Neural cell (in vitro differentiated cells): Measurements from ENCODE around the gene SPATA3. TPM values are rescaled to one million over a fixed set of nuclear protein-coding genes. Genes with fewer than 3 reads are reported as not detected.

Experiments
- H2AFZ ChIP-seq: fragments of 200-600, 300-800 bp; sonication (generic), shearing (Covaris generic); 2 replicates; pipeline ENCODE4 v1.6.0; 2014; ENCODE audit warnings: low read depth, mild to moderate bottlenecking, antibody characterized with exemption, low read length, moderate library complexity
- H3F3A ChIP-seq: fragments of 200-600 bp; shearing (Covaris generic); 2 replicates; pipeline ENCODE4 v1.6.1; 2016; ENCODE audit warnings: mild to moderate bottlenecking, moderate library complexity, mixed read lengths, antibody characterized with exemption, low read length; ENCODE audit not compliant: insufficient read depth, poor library complexity, severe bottlenecking
- H3K27ac ChIP-seq: fragments of 200-600, 300-800 bp; sonication (generic), shearing (Covaris generic); 2 replicates; pipeline ENCODE4 v1.5.1; 2014; ENCODE audit warnings: mild to moderate bottlenecking, low read length, moderate library complexity
- H3K27me3 ChIP-seq: fragments of 300-800, 200-600 bp; sonication (generic), shearing (Covaris generic); 2 replicates; pipeline ENCODE4 v1.6.0; 2014; ENCODE audit warnings: mild to moderate bottlenecking, low read depth, low read length, moderate library complexity; ENCODE audit not compliant: insufficient read depth
- H3K36me3 ChIP-seq: fragments of 300-800, 200-600 bp; sonication (generic), shearing (Covaris generic); 2 replicates; pipeline ENCODE4 v1.5.1; 2014; ENCODE audit warnings: mild to moderate bottlenecking, antibody characterized with exemption, low read length, moderate library complexity; ENCODE audit not compliant: insufficient read depth
- H3K4me2 ChIP-seq: fragments of 300-800, 200-600 bp; sonication (generic), shearing (Covaris generic); 2 replicates; pipeline ENCODE4 v1.6.0; 2014; ENCODE audit warnings: mild to moderate bottlenecking, low read length
- H3K4me3 ChIP-seq: fragments of 300-800, 200-600 bp; sonication (generic), shearing (Covaris generic); 2 replicates; pipeline ENCODE4 v1.5.1; 2014; ENCODE audit warnings: mild to moderate bottlenecking, low read length, moderate library complexity
- H3K79me2 ChIP-seq: fragments of 200-600 bp; shearing (Covaris generic); replicated peaks from 2 replicates; pipeline ENCODE4 v1.6.0; 2014; ENCODE audit warnings: mild to moderate bottlenecking, low read length, moderate library complexity; ENCODE audit not compliant: insufficient read depth
- H3K9ac ChIP-seq: fragments of 300-800, 200-600 bp; sonication (generic), shearing (Covaris generic); 2 replicates; pipeline ENCODE4 v1.6.1; 2016; ENCODE audit warnings: mild to moderate bottlenecking, low read length, mixed read lengths
- H3K9me2 ChIP-seq: fragments of 200-600 bp; shearing (Covaris generic); 2 replicates; pipeline ENCODE4 v1.6.1; 2016; ENCODE audit warnings: mild to moderate bottlenecking, low read length, mixed read lengths; ENCODE audit not compliant: insufficient read depth
- H3K9me3 ChIP-seq: fragments of 200-600, 300-800 bp; sonication (generic), shearing (Covaris generic); 2 replicates; pipeline ENCODE4 v1.6.1; 2016; ENCODE audit warnings: mild to moderate bottlenecking, mixed run types, low read length, moderate library complexity, mixed read lengths
- H4K20me1 ChIP-seq: fragments of 200-600 bp; shearing (Covaris generic); 2 replicates; pipeline ENCODE4 v1.6.1; 2016; ENCODE audit warnings: mild to moderate bottlenecking, mixed run types; ENCODE audit not compliant: insufficient read depth
- CTCF ChIP-seq: fragments of 450-650 bp; IDR thresholded peaks from 2 replicates; pipeline ENCODE4 v1.5.1; 2014; ENCODE audit warnings: antibody characterized with exemption, mild to moderate bottlenecking, moderate library complexity; ENCODE audit not compliant: poor library complexity, severe bottlenecking
- EP300 ChIP-seq: fragments of 450-650 bp; conservative IDR thresholded peaks from 2 replicates; pipeline ENCODE4 v1.6.1; 2014; ENCODE audit warnings: antibody characterized with exemption, mild to moderate bottlenecking, moderate library complexity; ENCODE audit not compliant: poor library complexity, severe bottlenecking
- EZH2 ChIP-seq: fragments of 200-600, 300-800 bp; shearing (Covaris generic), sonication (generic); IDR thresholded peaks from 2 replicates; pipeline ENCODE4 v1.6.1; 2014; ENCODE audit warnings: antibody characterized with exemption, low read length, borderline replicate concordance, mild to moderate bottlenecking; ENCODE audit not compliant: insufficient read depth, poor library complexity, severe bottlenecking
- MXI1 ChIP-seq: fragments of 450-650 bp; conservative IDR thresholded peaks from 2 replicates; pipeline ENCODE4 v1.6.1; 2014; ENCODE audit warnings: antibody characterized with exemption, mild to moderate bottlenecking; ENCODE audit not compliant: poor library complexity, severe bottlenecking
- POLR2AphosphoS5 ChIP-seq: IDR thresholded peaks from 2 replicates; pipeline ENCODE4 v1.6.1; 2012
- RAD21 ChIP-seq: fragments of 450-650 bp; conservative IDR thresholded peaks from 2 replicates; pipeline ENCODE4 v1.6.1; 2014; ENCODE audit warnings: antibody characterized with exemption, mild to moderate bottlenecking, moderate library complexity
- REST ChIP-seq: IDR thresholded peaks from 2 replicates; pipeline ENCODE4 v1.6.1; 2012; ENCODE audit warnings: borderline replicate concordance
- SMC3 ChIP-seq: fragments of 450-650 bp; conservative IDR thresholded peaks from 2 replicates; pipeline ENCODE4 v1.6.1; 2014; ENCODE audit warnings: antibody characterized with exemption, mild to moderate bottlenecking, moderate library complexity; ENCODE audit not compliant: poor library complexity
- TAF1 ChIP-seq: IDR thresholded peaks from 2 replicates; pipeline ENCODE4 v1.6.1; 2012; ENCODE audit warnings: low read depth
- polyA plus RNA-seq: library from polyadenylated mRNA; depleted of rRNA; stranded (reverse); fragments of >200 nt; gene quantifications from 2 replicates; pipeline ENCODE4 v1.2.3, GENCODE V29; 2014

SPATA3 gene
- polyA plus RNA-seq, 1 donor from 2014 or later: not detected

DNA sequence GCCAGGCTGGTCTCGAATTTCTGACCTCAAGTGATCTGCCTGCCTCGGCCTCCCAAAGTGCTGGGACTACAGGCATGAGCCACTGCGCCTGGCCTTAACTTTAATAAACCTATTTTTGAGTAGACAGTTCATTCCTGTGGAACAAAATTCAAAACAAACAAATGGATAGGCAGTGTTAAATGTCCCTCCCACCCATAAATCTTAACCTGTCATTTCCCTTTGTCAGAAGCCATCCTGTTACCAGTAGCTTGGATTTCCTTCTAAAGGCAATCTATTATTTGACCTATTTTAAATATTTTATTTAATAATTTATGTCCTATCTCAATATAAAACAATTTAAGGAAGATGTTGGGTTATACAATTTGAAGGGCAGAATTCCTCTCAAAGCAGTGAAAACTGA lies 34.8 kb downstream of the SPATA3 start:
- peaks cover 3% of the 10 kb centered on the region for H3K27me3 ChIP-seq
- H4K20me1 ChIP-seq: no peaks in the 10 kb centered on the region
- TF ChIP-seq MXI1: no peak
- TF ChIP-seq POLR2AphosphoS5: no peak
- no peak for TF ChIP-seq EZH2
- no peak for TF ChIP-seq EP300
- no peak for TF ChIP-seq RAD21
- no peak for TF ChIP-seq CTCF
- TF ChIP-seq REST: no peak
- TF ChIP-seq SMC3: no peak
- TF ChIP-seq TAF1: no peak
- H3K9ac ChIP-seq: no peak overlapping the region
- H3K9me2 ChIP-seq: no peaks in the 10 kb centered on the region
- no peak overlapping the region for H3K4me2 ChIP-seq
- no peak overlapping the region for H3K27ac ChIP-seq
- no peaks in the 10 kb centered on the region for H3K9me3 ChIP-seq
- H3K4me3 ChIP-seq: no peak overlapping the region
- no peaks in the 10 kb centered on the region for H3K36me3 ChIP-seq
- no peaks in the 10 kb centered on the region for H3K79me2 ChIP-seq
- no peak overlapping the region for H2AFZ ChIP-seq
- no peaks in the 10 kb centered on the region for H3F3A ChIP-seq

DNA sequence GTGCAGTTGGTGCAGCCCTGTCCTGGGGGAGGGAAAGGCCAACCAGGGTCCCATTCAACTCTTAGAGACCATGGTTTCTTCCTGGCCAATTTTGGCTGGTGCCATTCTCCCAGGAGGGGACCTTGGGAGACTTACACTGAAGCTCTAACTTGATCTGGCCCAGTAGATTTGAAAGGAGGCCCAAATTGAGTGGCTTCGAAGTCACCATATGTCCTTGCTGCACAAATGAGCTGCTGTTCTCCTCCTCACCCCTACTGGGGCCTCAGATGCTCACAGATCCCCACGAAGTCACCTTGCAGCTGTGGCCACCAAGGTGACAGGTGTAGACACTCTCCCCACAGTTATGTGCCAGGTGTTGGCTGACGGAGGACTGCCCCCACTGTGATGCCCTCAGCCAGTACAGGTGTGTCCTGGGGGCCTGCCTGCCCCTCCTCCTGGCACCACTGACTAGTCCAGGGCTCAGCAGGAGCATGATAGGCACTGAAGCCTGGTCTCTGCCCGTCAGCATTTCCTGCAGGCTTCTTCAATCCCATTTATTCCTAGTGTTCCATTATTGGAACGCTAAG lies 36.7 kb downstream of the SPATA3 start:
- TF ChIP-seq TAF1 (no peak), EP300 (no peak), CTCF (no peak), POLR2AphosphoS5 (no peak)
- H3K4me3 ChIP-seq: no peak overlapping the region
- no peaks in the 10 kb centered on the region for H3K9me3 ChIP-seq
- H3K9me2 ChIP-seq: no peaks in the 10 kb centered on the region
- H3K4me2 ChIP-seq: no peak overlapping the region
- H2AFZ ChIP-seq: no peak overlapping the region
- H3K27ac ChIP-seq: no peak overlapping the region
- H3K9ac ChIP-seq: no peak overlapping the region
- H3K27me3 ChIP-seq: peaks cover 12% of the 10 kb centered on the region
- H3K36me3 ChIP-seq: no peaks in the 10 kb centered on the region
- no peaks in the 10 kb centered on the region for H4K20me1 ChIP-seq
- no peaks in the 10 kb centered on the region for H3K79me2 ChIP-seq
- no peaks in the 10 kb centered on the region for H3F3A ChIP-seq
